NCI-H1694 (cell line): ENCODE data around the gene DGCR6L.
"Not testable (repeated sequence)": the region's sequence is repeated elsewhere in the genome, so short reads cannot be mapped to it uniquely, and the experiment has no call there.

Experiments
- DNase-seq: peaks from one replicate; lab custom pipeline; 2025; lab: John Stamatoyannopoulos, UW

The DGCR6L gene

DNA sequence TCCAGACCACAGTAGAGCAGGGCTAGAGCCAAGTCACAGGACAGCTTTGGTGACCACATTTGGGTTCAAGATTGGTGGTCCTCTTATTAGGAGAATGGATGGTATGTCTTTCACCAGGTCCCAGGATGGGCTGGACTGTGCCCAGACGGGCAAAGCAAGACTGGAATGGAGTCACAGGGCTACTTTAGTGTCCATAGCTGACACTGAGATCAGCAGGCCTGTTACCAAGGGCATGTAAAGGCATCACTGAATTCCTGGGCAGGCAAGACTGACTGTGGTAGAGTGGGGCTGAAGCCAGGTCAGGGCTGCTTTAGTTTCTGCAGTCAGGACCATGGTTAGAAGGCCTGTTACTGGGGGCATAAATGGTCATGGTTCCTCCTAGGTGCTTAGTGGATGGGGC lies 6.1 kb upstream of the DGCR6L start:
- DNase-seq: not testable (repeated sequence)

GRCh38 chr22:20324139-20324516 lies 4.3 kb upstream of the DGCR6L start:
- no peak for DNase-seq

GRCh38 chr22:20321552-20322211 lies 1.8 kb upstream of the DGCR6L start:
- not testable (repeated sequence) for DNase-seq

GRCh38 chr22:20320659-20321551 lies 1.0 kb upstream of the DGCR6L start:
- not testable (repeated sequence) for DNase-seq

- no peak for DNase-seq
These were observed 667 bp downstream of the DGCR6L start for GRCh38 chr22:20319041-20319744.

GRCh38 chr22:20318043-20318688 lies 1.7 kb downstream of the DGCR6L start:
- not testable (repeated sequence) for DNase-seq

DNA sequence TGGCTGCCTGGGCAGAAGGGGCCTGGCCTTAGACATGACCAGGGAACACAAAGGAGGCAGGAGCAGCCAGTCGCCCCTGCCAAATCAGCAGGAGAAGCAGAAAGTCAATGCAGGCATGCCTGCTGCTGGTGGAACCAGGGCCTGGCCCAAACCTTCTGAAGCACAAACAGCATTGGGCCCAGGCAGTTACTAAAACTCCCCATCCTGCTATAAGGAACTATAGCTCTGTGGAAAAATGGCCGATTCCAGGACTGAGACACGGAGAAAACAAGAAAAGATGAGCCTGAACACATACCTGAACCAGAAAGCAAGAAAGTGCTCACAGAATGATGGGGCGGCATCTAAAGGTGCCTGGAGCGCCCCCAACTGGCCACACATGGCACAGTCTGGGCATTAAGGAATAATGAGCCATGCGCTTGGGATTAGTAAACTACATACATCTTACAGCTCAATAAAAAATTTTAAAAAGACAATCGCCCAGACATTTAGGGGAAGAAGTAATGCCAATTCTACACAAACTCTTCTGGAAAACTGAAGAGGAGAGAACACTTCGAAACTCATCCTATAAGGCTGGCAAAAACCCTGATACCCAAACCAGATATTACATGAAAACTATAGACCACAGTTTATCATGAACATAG lies 2.3 kb downstream of the DGCR6L start:
- peak; percentile 24 for DNase-seq

DNA sequence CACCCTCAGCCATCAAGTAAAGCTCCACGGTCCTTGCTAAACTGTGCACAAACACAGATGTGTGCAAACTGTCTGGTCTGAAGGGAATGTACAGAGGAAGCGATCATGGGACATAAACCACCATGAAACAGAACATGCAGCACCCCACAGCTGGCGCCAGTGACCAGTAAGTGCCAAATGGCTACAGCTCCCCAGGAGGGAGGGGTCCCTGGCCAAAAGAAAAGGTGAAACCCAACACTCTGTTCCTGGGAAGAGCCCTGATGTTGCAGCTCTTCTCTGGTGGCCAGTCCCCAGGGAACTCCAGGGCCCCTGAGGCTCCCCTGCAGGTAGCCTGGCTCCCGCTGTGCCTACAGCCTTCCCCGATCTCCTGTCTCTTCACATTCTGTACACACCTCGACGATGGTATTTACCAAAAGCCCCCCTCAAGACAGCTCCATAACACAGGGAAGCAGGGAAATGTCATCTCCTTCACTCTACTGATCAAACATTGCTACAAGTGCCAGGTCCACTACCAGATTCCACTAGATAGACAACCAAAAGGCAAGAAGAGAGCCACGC lies 2.9 kb downstream of the DGCR6L start:
- DNase-seq: no peak

DNA sequence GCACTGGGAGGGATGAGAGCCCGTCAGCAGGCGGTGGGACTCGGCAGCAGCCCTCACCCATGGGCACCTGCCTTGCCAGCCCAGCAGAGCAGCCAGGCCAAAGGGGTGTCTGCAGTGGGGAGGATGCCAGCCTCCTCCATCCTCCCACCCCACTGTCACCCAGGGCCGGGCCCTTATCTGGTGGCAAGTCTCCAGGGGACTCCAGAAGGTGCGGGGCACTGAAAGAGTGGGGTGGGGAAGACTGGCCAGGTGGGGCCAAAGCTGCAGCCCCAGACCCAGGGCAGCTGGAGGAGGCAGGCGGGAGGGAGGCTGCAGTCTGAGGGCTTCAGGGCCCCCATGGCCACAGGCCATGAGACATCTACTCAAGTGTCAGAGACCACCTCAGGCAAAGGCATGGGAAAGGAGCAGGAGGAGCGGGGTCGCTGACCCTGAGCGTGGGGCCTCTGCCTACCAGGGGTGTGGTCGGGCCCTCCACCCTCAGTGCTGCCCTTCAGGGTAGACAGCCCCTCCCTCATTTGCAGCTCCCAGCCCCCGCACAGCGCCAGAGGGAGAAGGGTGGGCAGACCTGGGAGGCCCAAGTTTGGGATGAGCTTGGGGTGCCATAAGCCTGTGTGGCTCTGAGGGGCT lies 3.5 kb downstream of the DGCR6L start:
- DNase-seq: no peak

- DNase-seq: no peak
These were observed 4.3 kb downstream of the DGCR6L start for GRCh38 chr22:20315337-20316216.

DNA sequence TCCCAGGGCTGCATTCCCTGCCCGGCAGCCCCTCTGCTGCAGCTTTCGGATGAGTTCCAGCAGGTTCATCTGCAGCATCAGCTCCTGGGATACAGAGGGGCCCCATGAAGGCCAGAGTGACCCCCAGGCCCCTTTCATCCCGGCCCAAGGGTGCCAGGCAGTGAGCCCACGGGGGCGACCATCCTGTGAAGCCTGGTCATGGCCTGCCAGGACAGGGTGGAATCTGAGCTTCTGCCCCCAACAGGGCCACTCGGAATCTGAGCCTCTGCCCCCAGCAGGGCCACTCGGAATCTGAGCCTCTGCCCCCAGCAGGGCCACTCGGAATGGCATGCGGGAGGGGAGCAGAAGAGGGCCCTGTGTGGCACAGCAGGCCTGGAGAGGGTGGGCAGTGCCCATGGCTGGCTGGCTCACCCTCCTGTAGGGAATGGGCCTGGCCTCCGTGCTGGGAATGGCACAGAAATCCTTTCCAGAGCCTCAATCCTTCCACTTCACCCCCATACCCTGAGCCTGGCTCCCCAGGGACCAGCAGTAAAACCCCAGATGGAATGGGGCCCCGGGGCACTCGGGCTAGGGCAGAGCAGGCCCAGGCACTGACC lies 5.0 kb downstream of the DGCR6L start:
- DNase-seq: not testable (repeated sequence)

DNA sequence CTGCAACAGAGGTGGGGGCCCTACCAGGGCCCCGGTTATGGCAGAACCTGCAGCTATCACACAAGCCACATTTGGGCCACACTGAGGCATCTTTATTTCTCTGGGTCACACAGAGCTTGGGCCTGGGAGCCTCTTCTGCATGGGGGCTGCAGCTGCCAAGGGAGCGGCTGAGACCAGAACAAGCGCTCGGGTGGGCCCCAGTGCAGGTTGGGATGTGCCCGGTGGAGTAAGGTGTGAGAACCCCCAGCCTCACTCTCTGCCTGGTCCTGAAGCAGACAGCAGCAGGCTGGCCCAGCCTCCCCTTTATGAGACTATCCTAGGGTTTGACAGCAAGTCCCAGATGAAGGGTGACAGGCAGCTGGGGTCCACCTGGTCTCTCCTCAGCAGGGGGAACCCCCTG lies 5.7 kb downstream of the DGCR6L start:
- DNase-seq: not testable (repeated sequence)

DNA sequence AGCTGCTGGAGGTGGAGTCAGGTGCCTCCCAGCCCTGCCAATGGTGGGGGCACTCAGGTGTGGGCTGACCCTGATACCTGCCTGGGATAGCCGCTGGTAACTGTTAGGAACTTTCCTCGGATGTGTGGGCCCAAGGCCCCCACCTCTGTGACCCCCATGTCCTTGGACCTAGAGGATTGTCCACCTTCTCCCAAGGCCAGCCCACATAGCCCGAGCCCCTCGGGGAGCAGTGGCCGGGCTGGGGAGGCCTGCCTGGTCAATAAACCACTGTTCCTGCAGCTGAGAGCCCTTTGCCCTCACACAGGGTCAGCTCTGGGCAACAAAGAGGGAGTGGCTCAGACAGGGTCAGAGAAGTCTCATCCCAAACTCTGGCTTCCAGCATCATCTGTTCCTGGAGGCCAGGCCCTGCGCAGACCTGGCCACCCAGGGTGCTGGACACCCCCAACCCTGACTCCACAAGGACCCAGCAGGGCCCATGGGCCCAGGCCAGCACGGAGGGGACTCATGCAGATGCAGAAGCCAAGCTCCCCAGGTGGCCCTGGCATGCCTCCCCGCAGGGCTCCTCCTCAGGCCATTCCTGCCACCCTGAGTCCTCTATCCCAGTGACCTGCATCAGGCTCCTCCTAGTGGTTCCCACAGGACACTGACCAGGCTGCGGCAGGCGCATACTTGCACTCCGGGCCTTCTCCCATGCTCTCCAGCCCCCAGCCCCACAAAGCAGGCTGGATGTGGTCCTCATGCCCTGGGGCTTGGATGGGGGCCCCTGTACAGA lies 6.4 kb downstream of the DGCR6L start:
- DNase-seq: not testable (repeated sequence)

DNA sequence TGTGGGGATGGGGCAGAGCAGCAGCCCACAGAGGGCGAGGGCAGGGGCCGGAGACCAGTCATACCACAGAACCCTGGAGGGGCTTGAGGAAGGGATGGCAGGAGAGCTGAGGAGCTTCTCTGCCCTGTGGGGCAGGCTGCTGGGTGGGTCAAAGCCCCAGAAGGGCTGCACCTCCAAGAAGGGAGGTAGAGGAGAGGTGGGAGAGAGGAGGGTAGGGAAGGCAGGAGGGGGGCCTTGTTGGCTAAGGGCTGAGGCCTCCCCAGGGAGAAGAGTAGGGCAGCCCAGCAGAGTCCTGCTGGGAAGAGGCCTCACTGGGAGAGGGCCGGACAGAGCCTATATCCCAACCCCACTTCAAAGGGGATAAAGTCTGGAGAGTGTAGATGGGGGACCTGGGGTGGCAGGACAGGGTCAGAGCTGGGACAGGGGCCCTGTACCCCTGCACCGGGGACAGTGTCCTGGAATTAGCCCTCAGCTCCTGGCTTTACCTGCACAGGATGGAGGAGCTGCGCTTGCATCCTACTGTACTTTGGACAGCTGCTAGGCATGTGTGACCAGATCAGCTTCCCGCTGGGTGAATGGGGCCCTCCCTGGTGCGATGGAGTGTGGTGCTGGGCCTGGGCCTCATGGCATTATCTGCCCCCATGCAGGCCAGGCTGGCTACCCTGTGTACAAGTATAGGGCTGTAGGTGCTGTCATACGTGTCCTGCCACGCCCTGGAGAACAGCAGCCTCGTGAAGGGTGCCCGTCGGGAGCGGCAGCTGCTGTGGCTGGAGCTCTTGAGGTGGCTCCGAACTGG lies 7.3 kb downstream of the DGCR6L start:
- no peak for DNase-seq

GRCh38 chr22:20311249-20312062 lies 8.4 kb downstream of the DGCR6L start:
- DNase-seq: not testable (repeated sequence)

- DNase-seq: not testable (repeated sequence)
These were observed 9.1 kb downstream of the DGCR6L start for GRCh38 chr22:20310773-20311172.

- not testable (repeated sequence) for DNase-seq
These were observed 9.7 kb downstream of the DGCR6L start for GRCh38 chr22:20310180-20310579.
